IPS-NIHi7 (cell line): Measurements from ENCODE around the gene PMEPA1.

ENCODE experiments used
- DNase-seq: peaks from one replicate; pipeline ENCODE4 v3.0.0; 2012; ENCODE audit warnings: mixed read lengths; ENCODE audit errors: extremely low spot score

PMEPA1 gene

DNA sequence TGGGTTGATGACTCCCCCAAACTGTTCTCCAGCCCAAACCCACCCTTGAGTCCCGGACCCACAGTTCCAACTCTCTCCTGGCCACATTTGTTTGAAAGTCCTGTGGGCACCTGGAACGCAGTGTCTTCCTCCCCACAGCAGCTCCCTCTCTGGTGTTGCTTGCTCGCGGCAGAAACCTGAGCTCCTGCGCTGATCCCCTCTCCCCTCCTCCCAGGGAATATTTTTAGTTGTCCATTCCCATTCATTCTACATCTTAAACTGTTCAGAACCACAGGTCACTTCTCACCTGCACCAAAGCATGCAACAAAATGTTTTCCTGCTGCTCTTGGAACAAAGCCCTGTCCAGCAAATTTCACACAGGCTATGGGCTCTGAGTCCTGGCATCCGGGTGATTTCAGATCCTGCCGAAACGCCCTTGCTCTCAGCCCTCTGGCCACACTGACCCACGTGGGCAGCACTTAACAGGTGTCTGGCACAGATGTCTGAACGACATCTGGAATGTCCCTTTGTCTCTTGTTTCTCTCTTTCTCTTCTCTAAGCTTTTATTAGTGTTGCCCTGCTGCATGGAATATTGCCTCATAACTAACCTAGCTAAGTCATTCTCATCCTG lies 27.0 kb upstream of the PMEPA1 start:
- no peak for DNase-seq

DNA sequence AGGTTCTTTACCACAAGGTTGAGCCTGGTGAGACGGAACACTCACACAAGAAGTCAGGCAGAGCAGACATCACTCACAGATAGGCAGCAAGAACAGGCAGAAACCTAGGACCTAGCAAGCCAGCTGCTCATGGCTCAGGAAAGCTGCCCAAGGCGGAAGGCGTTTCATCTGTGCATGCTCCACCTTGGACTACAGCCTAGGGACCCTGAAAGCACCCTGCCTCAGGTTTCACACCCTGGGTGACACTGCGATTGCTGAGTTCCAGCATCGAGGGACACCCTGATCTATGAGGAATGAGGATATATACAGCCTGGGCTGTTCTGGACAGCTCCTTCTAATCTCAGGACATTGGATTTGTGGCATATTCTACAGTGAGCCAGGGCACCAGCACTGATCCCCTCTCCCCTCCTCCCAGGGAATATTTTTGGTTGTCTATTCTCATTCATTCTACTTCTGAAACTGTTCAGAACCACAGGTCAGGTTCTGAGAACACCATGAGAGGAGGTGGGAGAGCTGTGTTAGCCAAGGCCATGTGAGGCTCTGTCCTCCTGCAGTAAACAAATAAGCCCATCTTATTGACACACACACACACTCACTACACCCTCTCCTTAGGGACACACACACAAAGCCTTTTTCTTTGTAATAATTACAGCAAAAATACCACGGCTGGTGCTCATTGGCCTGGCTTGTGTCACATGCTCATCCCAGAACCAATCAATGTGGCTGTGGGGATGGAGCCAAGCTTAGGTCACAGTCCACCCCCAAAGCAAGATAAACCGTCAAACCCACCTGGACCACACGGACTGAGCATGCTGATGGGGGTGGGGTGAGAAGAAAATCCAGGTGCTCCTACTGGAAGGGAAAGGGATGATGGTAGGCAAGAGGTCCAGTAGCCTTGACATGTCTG lies 26.3 kb upstream of the PMEPA1 start:
- no peak for DNase-seq

DNA sequence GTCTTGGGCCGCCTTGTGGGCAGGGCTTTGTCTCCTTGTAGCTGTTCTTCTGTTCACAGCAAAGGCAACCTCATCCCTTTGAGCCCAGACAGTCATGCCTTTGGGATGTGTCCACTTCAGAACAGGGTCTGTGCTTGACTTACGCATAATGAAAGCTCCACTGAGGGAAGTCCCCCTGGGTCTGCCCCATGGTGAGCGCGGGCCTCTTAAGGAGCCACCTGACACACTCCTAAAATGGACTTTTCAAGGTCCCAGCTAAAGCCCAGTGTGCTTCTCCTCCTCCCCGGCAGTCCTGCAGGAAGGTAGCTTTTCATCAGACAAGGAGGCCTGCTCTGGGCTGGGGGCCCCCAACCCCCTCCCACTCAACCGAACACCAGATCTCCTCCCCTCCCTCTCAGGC lies 24.9 kb upstream of the PMEPA1 start:
- no peak for DNase-seq

DNA sequence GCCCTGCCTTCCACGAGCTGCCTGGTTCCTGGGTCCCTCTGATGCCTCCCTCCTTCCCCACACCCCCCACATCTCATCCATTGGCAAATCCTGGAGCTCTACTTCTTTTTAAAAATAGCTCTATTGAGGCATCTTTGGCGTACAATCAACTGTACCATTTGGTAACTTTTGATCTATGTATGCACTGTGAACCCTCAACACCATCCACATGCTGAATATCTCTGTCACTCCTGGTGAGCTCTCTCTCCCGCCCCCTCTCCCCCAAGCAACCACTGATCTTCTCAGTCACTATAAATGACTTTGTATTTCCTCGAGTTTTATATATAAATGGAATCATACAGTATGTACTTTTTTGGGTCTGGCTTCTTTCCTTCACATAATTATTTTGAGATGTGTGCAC lies 22.4 kb upstream of the PMEPA1 start:
- no peak for DNase-seq

DNA sequence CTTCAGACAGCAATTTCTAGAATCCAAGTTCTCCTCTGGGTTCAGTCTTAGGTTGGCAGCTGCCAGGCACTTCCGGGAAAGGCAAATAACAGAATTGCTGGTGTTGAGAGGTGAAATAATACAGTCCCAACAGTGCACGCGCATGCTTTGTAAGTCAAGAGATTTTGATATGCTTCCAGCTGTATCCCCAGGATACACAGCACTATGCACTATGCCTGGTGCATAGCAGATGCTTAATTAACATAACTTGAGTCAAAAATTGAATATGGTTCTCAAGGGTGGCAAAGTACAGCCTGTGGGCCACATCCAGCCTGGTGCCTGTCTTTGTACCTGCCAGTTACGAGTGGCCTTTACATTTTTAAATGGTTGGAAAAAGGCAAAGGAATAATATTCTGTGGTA lies 18.9 kb upstream of the PMEPA1 start:
- DNase-seq = no peak

DNA sequence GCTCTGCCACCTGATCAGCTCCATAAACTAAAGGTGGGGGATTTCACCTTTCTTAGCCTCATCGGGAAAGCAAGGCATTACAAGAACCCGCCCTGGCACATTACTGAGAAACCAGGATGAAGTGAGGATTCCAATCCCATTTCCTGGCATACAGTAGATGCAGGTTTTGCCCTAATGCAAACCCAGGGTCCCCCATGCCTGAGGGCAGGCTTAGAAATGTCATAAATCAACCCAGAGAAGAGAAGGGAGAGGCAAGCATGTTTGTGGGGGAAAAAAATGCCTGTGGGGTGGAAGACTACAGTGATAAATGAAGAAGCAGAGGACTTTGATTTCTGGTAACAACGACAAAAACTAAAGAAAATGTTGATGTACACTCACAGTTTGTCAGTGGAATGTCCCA lies 18.0 kb upstream of the PMEPA1 start:
- no peak for DNase-seq

DNA sequence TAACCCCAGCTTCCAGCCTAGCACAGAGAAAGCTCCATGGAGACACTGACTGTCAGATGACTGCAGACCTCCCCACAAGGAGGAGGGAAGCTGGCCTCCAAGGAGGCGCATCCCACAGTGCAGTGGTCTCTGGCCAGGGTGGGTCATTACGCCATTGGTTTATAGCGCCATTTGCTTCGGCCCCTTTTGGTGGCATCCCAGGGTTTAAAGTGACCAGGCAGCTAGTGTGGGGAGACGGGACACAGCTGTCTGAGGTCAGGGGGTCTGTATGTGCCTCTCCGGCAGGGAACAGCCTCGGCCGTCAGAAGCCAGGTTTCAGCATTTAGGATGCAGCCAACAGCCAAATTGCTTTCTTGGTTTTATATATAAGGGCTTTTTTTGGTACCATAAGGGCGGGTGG lies 15.8 kb upstream of the PMEPA1 start:
- DNase-seq = no peak

DNA sequence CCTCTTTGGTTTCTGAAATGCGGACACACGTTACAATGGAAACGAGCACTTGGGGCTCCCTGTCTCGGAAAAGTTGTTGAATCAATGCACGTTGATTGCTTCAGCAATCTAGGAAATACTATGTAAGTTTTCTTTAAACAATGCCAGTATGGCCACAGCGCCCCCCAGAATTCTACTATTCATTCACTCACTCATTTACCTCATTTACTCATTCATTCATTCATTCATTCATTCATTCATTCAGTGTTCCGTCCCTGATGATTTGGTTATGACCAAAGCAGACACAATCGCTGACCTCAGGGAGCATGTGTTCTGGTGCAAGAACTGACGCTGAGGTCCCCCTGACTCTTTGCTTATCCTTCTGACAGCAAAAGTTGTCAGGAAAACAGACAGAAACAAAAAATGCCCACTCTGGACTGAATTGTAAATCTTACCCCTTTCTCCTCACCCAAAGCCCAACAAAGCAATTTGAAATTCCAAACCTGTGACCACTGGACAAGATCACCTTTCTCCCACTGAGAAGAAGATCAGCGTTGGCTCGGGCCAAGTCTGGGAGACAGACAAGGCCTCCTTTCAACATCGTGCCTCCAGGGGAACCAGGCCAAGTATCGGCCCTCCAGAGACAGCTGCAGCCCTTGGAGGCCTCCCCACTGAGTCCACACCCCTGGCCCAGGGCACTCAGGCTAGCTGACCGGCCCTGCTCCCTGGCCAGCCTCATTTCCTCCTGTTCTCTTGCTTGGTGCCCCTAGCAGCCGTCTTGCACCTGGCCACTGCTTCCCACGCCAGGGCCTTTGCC lies 15.0 kb upstream of the PMEPA1 start:
- DNase-seq = no peak

DNA sequence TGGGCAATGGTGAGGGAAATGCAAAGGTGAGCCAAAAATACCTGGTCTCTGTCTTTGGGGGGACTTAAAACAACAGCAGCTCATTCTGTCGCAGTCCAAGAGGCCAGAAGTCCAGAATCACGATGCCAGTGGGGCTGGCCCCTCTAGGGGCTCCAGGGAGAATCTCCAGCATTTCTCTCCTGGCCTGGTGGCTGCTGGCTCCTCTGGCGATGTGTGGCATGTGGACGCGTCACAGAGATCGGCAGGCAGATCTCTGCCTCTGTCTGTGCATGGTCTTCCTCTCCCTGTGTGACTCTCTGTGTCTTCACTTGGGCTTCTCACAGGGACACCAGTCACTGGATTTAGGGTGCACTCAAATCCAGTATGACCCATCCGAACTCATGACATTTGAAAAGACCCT lies 14.0 kb upstream of the PMEPA1 start:
- DNase-seq = no peak

DNA sequence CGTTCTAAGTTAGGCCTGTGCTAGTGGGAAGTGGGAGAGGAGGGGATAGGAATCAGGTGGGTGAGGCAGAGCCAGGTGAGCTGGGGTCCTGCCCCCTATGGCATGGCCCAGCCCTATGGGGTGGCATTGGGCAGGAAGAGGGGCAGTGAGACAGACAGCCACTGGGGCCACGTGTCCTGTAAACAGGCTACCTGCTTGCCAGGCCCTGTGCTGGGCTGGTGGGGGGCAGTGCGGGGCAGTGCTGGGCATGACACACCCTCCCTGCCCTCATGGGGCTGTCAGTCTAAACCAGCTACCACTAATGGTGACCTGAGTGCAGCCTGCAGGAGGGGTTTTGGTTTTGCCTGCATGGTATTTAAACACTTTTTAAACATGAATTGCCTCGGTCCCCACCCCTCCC lies 10.1 kb upstream of the PMEPA1 start:
- no peak for DNase-seq

DNA sequence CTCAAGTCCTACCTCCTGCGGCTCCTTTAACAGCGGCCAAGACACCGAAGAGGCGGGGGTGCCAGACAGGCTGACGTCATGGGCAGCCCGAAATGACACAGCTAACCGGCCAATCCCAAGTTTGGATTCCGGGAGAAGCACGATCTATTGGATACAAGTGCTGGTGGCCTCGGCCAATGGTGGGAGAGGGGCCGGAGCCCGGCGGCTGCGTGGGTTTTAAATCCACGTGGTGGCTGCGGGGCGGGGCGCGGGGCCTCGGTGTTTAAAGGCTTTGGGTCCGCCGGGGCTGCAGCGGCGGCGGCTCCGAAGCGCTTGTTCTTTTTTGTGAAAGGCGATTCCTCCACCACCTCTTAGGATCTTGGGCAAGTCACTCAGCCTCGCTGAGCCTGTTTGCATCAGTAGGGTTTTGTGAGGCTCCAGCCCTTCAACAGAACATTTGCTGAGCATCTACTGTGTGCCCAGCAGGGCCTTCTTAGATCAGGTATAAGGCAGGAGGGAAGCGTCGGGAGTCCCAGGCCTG lies 8.7 kb upstream of the PMEPA1 start:
- peak; percentile 99 for DNase-seq

DNA sequence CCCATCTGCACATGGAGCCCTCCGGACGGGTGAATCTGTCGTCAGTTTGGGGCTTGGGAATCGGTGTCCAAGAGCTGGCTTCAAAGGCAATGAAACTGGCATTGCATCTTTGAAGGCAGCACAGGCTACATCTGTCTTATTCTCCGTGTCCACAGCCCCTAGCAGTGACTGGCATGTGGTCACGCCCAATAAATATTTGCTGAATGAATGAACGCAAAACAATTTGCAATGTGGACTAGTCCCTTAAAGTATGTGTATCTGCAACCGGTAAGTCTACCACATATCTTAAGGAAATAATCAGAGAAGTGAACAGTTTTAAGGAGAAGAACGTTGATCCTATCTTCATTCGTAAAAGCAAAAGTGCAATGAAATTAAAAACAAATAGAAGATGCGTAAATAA lies 8.0 kb upstream of the PMEPA1 start:
- no peak for DNase-seq

DNA sequence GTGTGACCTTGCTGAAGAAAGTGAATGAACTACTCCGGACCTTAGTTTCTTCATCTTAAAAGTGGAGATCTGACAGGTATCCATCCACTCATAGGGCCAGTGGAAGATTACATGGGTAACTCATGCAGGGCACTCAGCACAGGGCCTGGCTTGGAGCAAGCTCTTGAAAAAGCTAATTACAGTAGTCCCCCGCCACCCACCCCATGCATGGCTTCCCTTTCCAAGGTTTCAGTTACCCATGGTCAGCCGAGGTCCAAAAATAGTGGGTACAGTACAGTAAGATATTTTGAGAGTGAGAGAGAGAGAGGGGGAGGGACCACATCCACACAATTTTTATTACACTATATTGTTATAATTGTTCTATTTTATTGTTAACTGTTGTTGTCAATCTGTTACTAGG lies 7.1 kb upstream of the PMEPA1 start:
- no peak for DNase-seq

DNA sequence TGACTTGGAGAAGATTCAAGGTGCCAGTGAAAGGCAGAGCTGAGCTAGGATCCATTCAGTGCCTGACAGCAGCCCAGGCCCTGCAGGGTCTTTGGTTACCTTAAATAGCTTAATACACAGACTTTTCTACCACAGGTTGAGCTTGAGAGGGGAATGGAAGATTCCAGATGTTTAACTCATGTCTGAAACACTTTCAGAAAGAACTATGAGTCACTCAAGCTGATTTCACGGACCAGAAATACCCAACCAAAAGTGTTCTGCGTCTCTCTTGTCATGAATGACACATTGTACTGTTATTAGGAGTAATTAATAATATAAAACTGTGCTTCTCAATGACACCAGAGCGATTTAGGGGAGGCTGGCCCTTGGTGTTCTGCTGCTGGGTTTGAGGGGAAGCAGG lies 6.4 kb upstream of the PMEPA1 start:
- no peak for DNase-seq

DNA sequence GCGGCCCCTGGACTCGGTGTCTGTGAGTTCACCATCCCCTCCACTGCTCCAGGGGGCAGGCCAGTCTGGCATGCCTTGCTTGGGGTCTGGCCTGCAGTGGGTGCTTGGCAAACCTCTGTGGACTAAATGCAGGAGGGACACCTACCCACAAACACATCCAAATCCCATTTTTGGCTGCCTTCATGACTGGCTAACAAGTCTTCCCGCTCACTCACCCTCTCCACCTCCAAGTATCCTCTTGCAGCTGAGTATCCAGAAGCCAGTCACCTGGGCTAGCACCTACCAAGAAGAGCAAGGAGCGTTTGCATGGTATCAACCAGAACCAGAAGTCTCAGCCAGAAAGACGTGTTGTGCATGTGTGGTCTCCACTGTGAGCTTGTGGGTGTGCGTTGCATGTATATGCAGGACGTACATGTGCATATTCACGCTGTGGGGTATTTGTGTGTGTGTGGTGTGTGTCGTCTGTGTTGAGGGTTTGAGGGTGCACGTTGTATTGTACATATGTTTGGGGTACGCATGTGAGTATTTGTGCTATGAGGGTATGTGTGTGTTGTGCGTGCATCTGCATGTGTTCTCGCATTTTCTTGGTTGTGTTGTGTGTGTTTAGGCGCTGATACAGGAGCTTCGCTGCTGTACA lies 5.6 kb upstream of the PMEPA1 start:
- no peak for DNase-seq

DNA sequence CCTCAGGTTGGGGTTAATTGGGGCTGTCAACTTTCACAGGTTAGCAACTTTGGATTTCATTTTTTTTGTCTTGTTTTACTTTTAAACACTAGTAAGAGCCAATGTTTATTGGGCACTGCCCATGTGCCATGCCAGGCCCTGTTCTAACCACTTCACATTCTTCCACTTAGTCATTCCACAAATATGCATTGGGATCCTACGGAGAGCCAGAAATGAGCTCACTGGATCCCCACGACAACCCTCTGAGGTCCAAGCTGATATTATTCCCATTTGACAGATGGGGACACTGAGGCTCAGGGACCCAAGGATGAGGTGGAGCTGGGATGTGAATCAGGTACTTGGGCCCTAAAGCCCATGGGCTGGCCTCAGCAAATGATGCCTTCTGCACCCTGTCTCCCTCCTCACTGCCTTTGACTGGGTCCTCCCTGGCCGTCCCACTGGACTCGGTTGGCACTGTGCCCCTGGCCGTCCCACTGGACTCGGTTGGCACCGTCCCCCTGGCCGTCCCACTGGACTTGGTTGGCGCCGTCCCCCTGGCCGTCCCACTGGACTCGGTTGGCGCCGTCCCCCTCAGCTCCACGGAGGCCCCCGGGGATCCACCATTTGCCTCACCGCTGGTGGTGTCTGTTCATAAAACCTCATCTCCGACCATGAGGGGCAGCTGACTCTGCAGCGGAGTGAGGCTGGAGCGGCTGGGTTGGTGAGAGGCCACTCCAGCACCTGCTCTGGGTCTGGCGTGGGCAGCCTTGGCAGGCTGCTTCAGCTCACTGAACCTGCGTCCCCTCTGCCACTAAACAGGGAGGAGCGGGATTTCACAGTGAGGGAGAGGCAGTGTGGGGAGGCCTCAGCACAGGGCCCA lies 4.8 kb upstream of the PMEPA1 start:
- DNase-seq = no peak

DNA sequence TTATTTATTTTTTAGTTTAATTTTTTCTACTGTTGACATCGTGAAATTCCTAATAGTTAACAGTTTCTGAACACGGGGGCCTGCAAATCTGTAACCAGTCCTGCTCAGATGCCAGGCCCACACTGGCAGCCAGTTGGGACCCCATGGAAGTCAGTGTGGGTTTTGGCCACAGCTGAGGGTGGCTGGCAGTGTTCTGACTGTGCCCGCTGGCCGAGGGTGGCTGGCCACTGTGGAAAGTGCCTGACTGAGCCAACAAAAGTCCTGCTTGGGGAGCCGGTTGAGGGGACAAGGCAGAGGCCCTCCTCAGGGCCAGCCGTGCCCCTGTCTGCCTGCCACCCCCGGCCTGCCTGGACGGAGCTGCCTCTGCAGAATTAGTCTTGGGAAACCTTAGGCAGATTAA lies 4.1 kb upstream of the PMEPA1 start:
- no peak for DNase-seq

DNA sequence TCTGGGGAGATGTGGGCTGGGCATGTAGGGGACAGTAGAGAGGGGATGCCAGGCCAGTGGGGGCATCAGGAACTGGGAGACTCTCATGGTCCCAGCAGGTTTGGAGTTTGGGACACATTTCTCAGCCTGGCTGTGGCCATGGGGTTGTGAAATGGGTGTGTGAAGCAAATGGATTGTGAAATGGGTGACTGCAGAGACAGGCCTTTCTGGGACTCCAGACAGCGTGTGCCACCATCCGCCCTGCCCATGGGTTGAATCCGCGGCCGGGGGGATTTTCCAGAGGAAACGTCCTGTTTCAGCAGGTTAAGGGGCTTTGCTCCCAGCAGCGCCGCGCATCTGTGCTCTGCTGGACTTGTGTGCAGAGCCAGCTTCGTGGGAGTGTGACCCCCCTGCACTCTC lies 3.7 kb upstream of the PMEPA1 start:
- no peak for DNase-seq

DNA sequence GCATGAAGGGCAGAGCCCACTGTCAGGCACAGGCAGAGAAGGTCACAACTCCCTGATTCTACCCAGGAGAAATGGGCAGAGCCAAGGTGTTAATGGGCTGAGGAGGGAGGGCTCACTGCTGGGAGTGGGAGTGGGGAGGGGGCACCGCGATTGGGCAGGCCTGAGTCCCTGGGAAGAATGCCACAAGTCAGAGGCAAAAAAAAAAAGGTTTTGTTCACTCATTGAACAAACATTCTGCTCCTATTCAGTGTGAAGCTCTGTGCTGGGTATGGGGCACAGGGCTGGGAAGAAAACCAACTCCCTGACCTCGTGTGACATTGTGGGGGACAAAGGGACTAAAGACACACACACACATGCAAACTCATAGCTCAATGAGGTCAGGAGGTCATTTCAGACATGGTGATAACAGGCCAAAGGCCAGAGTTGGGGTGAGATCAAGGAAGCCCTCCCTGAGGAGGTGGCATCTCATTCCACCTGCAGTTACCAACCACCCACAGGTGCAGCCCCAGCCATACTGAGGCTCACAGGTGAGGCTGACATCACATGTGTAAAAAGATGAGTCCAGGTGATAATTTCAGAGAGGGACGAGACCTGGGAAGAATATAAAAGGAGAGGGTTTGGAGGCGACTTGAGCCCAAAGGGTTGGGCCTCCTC lies 3.2 kb upstream of the PMEPA1 start:
- no peak for DNase-seq

DNA sequence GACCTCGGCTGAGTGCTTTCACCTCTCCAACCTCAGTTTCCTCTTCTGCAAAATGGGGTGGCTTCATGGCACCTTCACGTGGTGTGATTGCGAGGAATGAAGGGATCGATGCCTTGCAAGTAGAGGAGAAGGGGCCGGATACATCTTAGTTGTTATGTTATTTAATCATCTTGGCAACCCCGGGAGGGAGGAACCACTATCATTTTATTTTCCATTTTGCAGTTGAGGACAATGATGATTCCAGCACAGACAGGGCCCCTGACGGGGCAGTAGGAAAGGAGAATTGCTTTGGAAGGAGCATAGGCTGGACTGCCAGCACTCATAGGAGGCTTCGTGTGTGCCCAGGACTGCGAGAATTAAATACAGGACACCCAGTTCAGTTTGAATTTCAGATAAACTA lies 2.5 kb upstream of the PMEPA1 start:
- no peak for DNase-seq

DNA sequence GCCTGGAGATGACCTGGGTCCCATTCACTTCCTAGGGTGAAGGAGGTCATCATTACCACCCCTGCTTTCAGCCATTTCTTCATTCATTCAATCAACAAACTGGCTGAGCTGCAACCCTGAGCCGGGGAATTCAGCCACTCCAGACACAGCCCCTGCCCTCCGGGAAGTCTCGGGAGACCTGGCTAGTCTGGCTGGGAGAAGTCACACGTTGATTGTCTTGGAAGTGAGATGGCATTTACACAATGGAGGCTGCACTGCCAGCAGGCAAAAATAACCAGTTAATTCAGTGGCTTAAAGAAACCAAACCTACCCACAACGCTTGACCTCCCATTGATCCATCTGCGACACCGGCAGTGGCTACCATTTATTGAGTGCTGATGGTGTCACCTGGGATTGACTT lies 2.0 kb upstream of the PMEPA1 start:
- no peak for DNase-seq
